ENCODE data around the gene ELL. TPM values are rescaled to one million over a fixed set of nuclear protein-coding genes. Genes with fewer than 3 reads are reported as not detected.
A peak's percentile ranks its signal among the peaks of the same experiment; 100 is the strongest.

Gene ELL
- total and polyA plus RNA-seq, 10 donors: 4.5 to 44.8 (median 29.2) TPM

DNA sequence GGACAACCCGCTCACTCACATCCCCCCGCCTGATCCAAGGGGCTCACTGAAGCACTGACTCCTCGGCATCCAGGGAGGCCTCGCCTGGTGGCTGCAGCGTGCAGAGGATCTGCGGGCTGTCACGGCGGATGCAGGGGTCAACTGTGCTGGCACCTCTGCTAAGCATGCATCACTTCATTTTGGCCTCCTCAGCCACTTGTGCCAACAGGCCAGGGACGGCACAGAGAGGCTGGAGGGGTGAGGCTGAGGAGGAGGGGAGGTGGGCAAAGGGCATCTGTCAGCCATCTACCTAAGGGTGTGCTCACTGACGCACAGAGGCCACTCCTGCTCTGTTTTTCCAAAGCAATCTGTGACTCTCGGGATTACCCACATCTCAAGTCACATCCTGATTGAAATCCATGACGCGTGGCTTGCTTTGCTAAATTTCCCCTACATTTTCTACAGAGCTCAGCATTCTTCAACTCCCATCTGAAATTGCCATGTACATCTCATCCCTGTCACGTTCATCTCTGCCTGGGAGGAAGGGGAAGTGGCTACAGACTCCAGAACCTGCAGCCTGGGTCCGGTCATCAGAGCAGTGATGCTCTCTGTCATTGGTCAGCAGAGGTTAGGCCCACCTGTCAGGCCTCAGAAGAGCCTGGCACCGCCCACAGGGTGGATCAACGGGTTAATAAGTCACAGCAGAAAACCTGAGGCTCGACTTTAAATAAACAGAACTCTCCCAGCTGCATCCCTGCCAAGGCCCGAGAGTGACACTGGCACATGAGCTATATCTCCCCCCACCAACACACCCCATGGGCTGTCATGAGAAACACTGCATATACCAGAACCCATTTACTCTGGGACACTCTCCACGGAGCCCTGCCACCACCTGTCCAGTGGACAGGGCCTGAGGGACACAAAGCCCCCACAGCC, 17.6 kb downstream of the ELL start:
- TF ChIP-seq POLR2AphosphoS5 (IDR thresholded peaks at IDR 0.05) (peak in 1 of 3 donors; percentile 57), POLR2A (IDR thresholded peaks at IDR 0.05) (no peak)
- no peaks in the 10 kb centered on the region for H3K27me3 ChIP-seq (replicated peaks in 1 of 7)
- intact Hi-C loops (cut with DNase I; ENCODE audit: low total_unique reads): no loop called here
- H3K36me3 ChIP-seq: peaks cover 0 to 16% (median 0%) of the 10 kb centered on the region in 6 donors
- peak; percentile 74 for DNase-seq
- peak overlapping the region in 1 of 8 donors; percentile 47 for H3K4me3 ChIP-seq
- H3K4me1 ChIP-seq: peaks cover 87 to 100% (median 99%) of the 10 kb centered on the region in 6 donors
- H3K9me3 ChIP-seq: no peaks in the 10 kb centered on the region
- WGBS, 5 donors: 59 to 80% (median 73%) methylated on average over 14 to 20 of the region's 20 CpGs
- H3K27ac ChIP-seq: peak overlapping the region in 6 of 8 donors; percentile 72 to 89 (median 85)

DNA sequence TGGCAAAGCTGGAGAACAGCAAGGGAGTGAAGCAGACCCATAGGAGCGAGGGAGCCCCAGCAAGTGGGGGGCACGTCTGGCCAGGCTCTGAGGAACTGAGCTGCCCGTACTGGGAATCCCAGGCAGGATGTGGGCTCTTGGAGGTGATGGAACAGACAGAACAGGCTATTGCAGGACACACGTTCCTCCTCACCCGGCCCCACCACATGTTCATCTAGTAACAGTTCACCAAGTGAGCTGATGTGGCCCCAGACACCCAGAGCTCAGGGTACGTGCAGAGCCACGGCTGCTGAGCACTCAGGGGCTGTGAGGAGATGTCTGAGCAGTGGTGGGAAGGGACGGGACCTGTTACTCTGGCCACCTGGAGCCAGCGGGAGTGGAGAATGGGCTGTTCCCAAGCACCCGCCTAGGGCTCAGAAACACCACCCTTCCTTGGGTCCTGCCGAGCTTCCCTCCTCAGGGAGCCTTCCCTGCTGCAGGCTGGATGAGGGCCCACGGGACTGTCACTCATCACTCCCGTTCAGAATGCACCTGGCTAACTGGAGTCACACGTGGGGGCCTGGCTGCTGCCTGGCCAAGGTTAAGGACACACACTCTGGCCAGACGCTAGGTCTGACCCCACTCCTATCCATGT, 18.4 kb downstream of the ELL start:
- peak; percentile 75 for DNase-seq
- 54 to 66% (median 58%) methylated on average over 10 to 15 of the region's 15 CpGs for WGBS, 5 donors
- no peaks in the 10 kb centered on the region for H3K27me3 ChIP-seq (replicated peaks in 1 of 7)
- H3K4me1 ChIP-seq: peaks cover 87 to 100% (median 100%) of the 10 kb centered on the region in 6 donors
- H3K9me3 ChIP-seq: no peaks in the 10 kb centered on the region
- peak overlapping the region in 1 of 8 donors; percentile 47 for H3K4me3 ChIP-seq
- TF ChIP-seq POLR2AphosphoS5 (IDR thresholded peaks at IDR 0.05) (no peak), POLR2A (IDR thresholded peaks at IDR 0.05) (no peak)
- TF ChIP-seq, protein P1, sequence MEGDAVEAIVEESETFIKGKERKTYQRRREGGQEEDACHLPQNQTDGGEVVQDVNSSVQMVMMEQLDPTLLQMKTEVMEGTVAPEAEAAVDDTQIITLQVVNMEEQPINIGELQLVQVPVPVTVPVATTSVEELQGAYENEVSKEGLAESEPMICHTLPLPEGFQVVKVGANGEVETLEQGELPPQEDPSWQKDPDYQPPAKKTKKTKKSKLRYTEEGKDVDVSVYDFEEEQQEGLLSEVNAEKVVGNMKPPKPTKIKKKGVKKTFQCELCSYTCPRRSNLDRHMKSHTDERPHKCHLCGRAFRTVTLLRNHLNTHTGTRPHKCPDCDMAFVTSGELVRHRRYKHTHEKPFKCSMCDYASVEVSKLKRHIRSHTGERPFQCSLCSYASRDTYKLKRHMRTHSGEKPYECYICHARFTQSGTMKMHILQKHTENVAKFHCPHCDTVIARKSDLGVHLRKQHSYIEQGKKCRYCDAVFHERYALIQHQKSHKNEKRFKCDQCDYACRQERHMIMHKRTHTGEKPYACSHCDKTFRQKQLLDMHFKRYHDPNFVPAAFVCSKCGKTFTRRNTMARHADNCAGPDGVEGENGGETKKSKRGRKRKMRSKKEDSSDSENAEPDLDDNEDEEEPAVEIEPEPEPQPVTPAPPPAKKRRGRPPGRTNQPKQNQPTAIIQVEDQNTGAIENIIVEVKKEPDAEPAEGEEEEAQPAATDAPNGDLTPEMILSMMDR (IDR thresholded peaks at IDR 0.05 in 8 of 11, conservative IDR thresholded peaks at IDR 0.05 in 3 of 11): no peak
- H3K36me3 ChIP-seq: peaks cover 0 to 16% (median 0%) of the 10 kb centered on the region in 6 donors
- H3K27ac ChIP-seq: peak overlapping the region in 7 of 8 donors; percentile 72 to 89 (median 82)
- intact Hi-C loops (cut with DNase I; ENCODE audit: low total_unique reads): no loop called here

- DNase-seq: peak; percentile 85
- WGBS, 5 donors: 26 to 40% (median 35%) methylated on average over 17 of the region's 17 CpGs
- H3K4me3 ChIP-seq: peak overlapping the region in 1 of 8 donors; percentile 47
- H3K27me3 ChIP-seq (replicated peaks in 1 of 7): no peaks in the 10 kb centered on the region
- TF ChIP-seq POLR2AphosphoS5 (IDR thresholded peaks at IDR 0.05) (peak in 1 of 3 donors; percentile 56), POLR2A (IDR thresholded peaks at IDR 0.05) (no peak)
- peaks cover 0 to 12% (median 0%) of the 10 kb centered on the region in 6 donors for H3K36me3 ChIP-seq
- peak overlapping the region in 7 of 8 donors; percentile 72 to 89 (median 82) for H3K27ac ChIP-seq
- no peaks in the 10 kb centered on the region for H3K9me3 ChIP-seq
- intact Hi-C loops (cut with DNase I; ENCODE audit: low total_unique reads): no loop called here
- peaks cover 82 to 100% (median 100%) of the 10 kb centered on the region in 6 donors for H3K4me1 ChIP-seq
Measured at GRCh38 chr19:18502638-18503294, 19.1 kb downstream of the ELL start.

- no peak for TF ChIP-seq POLR2AphosphoS5 (IDR thresholded peaks at IDR 0.05)
- TF ChIP-seq, protein P1 (IDR thresholded peaks at IDR 0.05 in 8 of 11, conservative IDR thresholded peaks at IDR 0.05 in 3 of 11): no peak
- TF ChIP-seq POLR2A (IDR thresholded peaks at IDR 0.05): no peak
- Histone ChIP-seq H3K27me3 (replicated peaks in 1 of 7) (no peaks in the 10 kb centered on the region), H3K4me1 (peaks cover 76 to 100% (median 99%) of the 10 kb centered on the region in 6 donors), H3K27ac (peak overlapping the region in 7 of 8 donors; percentile 72 to 89 (median 82)), H3K4me3 (peak overlapping the region in 1 of 8 donors; percentile 47), H3K9me3 (no peaks in the 10 kb centered on the region), H3K36me3 (peaks cover 0 to 7% (median 0%) of the 10 kb centered on the region in 6 donors)
- 56 to 76% (median 65%) methylated on average over 6 to 7 of the region's 7 CpGs for WGBS, 5 donors
- intact Hi-C loops (cut with DNase I; ENCODE audit: low total_unique reads): no loop called here
- DNase-seq: peak; percentile 72
Measured at GRCh38 chr19:18502246-18502637, 19.6 kb downstream of the ELL start.

Measured in spleen (tissue), 11 donors.